CD1c-positive myeloid dendritic cell (primary cell): Measurements from ENCODE around the gene IGSF22.

Experiments
- DNase-seq: peaks from one replicate; pipeline ENCODE4 v3.0.0-alpha.2; 2016; ENCODE audit errors: extremely low spot score

IGSF22 gene

DNA sequence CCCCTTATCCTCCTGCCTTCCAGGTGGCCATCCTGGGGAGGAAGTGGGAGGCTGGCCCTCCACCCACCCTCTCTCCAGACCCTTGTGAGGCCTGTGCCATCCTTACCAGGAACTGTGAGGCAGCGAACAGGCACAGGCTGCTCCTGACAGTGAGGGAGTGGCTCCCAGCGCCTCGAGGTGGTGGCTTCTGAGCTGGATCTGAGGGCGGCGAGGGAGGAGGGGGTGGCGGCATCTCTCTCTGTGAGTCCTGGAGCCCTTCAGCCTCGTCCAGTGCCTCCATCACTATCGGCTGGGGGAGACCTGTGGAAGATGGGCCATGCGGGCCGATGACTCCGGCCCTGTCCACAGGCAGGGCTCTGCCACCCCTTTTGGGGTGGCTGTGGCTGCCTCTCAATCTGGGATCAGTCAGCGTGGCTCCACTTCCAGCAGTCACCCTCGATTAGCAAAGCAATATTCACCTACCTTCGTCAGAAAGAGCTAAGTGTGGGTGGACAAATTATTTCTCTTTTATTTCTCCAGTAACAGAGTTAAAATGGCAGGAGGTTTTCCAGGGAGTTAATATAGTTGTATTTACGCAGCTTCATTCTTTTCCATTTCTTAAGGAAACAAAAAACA is 18.0 kb upstream of the IGSF22 start:
- no peak for DNase-seq

- DNase-seq: no peak
These were observed 17.4 kb upstream of the IGSF22 start for GRCh38 chr11:18743365-18743764.

DNA sequence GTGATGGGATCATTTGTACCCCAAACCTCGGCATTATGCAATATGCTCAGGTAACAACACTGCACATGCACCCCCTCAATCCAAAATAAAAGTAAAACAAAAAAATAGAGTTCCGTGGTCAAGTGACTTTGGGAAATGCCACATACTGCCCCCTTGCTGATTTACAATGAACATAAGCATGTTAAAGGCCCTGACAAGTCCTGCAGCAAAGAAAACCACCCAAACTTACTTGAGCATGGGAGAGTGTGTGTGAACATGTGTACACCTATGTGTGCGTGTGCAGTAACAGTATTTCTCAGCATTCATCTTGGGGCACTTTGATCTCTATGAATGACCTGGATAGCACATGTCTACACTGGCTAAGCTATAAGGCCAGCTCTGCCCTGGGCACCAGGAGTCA is 15.8 kb upstream of the IGSF22 start:
- no peak for DNase-seq

- no peak for DNase-seq
These were observed 13.7 kb upstream of the IGSF22 start for GRCh38 chr11:18739685-18740084.

DNA sequence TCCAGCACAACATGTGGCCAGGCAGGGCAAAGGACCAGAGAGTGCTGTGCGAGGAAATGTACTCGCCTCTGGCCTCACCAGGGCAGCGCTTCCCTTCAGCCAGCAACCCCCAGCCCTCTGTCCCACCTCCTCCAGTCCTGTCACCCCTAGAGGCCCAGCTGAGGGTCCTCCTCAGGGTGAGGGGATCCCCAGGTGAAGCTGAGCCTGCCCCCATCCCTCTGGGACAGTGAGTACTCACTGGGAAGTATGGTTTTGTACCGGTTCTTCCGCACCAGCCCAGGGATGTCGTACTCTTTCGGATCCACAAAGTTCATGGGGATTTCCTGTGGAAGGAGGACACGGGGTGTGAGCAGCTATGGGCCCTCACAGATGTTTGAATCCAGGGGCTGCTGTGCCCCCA is 11.7 kb upstream of the IGSF22 start:
- no peak for DNase-seq

GRCh38 chr11:18736590-18737148 is 10.7 kb upstream of the IGSF22 start:
- DNase-seq: no peak

DNA sequence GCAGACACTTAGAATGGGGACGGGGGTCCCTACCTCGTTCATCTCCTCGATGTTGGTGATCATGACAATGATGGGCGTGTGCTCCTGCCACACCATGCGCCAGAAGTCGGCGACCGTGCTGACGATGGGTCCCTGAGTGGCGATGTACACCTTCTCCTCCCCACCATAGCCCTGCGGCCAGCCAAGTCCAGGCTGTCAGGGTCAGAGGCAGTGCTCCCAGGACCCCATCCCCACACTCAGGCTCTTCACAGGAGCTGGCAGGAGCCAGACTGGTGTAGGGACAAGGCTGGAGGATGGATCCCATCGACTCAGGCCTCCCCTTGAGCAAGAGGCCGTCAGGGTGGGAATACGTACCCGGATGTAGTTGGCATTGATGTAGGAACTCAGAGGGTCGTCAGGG is 7.2 kb upstream of the IGSF22 start:
- DNase-seq: no peak

DNA sequence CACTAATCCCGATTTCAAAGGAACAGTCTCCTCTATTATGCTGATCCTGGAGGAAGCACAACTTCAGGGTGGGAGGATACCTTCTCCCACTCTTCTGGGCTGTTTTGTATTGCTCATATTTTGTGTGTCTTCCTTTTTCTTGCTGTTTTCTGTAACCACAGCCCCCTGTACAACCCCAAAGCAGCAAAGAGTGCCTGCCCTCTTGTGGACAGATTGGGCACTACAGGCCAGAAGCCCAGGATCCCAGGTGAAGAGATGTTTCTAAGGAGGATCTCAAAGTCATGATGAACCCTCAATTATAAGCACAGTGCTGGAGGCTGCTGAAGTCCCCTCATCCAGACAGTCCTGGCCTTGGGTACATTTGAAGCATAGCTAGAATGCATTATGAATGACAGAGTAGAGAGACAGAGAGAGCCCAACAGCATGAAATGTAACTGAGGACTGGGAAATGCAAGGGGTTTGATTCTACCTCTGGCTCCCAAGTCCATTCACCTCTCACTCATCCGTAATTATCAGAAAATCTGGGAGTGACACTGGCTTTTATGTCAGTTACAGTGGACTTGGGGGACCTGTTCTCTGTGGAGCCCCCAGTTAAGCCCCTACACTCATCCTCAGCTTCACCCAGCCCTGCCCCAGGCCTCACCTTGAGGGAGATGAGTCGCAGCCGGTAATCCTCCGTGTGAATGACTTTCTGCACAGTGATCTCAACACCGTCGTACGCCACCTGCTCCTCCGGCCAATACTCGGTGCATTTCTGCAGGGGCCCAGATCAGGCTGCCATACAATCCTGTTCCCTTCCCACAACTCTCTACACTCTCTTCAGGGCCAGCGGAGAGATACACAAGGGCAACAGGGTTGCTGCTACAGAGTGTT is 6.2 kb upstream of the IGSF22 start:
- peak; percentile 69 for DNase-seq

DNA sequence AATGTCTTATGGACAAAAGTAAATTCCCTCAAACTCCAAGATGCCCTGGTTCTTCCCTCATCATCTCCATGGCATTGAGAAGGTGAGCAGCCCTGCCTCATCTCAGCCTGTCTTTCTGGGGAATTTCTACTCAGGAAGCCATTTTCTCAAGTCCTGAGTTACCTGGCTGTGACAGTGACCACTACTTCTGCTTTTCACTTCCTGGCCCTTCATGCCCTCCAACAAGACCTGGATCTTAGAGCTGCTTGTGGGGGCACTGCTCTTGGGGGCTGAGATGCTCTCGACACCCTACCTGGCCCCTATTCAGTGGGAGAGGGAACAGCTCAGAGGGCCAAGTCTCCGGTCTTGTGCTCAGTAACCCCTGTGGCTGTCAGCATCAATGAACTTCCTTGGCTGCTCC is 5.5 kb upstream of the IGSF22 start:
- no peak for DNase-seq

- DNase-seq: no peak
These were observed 4.0 kb upstream of the IGSF22 start for GRCh38 chr11:18730020-18730419.

DNA sequence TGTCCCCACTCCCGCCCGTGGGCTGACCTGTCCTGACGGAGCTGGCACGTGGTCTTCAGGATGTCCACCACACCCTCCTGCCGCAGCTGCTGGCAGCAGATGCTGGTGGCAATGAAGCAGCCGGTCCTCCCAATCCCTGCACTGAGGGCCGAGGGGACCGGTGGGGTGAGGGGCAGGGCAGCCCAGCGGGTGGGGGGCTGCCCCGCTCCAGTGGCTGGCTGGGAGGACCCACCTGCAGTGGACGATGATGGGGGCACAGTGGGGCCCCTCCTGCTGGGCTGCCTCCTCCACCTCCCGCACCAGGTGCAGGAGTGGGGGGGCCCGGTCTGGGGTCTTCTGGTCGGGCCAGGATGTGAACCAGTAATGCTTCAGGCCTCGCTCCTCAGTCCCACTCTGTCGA is 3.4 kb upstream of the IGSF22 start:
- no peak for DNase-seq

GRCh38 chr11:18728658-18729057 is 2.7 kb upstream of the IGSF22 start:
- DNase-seq: no peak

DNA sequence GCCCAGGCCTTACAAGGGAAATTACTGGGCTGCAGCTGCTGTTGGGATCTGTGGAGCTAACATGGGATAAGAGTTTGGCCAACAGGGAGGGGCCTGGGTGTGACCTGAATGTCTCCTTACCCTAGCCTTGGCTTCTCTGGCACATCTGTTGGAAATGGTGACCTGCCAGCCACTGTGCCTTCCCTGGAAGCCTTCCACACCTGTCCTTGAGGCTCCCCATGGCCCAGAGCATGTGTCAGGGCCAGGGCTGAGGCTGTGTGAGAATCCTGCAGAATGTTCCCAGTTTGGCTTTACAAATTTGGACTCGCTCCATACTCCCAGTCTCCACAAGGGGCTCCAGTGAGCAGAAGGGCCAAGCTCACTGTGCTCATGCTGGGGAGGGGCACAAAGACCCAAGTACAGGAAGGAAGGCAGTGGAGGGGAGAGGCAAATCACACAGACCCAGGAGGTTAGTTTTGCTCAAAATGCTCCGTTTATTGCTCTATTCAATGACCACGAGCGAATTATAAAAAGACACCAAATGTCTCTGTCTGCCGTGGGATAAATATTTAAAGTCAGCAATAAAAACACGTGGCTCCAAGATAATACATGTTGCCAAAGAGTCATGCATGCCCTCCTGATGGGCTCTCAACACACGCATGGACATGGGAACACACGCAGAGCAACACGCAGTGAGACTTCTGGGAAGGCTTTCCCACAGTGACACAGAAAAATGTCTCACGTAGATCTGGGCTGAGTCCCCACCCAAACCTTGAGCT is 1.7 kb upstream of the IGSF22 start:
- DNase-seq: peak; percentile 46

- DNase-seq: no peak
These were observed 2.0 kb downstream of the IGSF22 start for GRCh38 chr11:18723991-18724390.

GRCh38 chr11:18722293-18722637 is 3.7 kb downstream of the IGSF22 start:
- DNase-seq: no peak

DNA sequence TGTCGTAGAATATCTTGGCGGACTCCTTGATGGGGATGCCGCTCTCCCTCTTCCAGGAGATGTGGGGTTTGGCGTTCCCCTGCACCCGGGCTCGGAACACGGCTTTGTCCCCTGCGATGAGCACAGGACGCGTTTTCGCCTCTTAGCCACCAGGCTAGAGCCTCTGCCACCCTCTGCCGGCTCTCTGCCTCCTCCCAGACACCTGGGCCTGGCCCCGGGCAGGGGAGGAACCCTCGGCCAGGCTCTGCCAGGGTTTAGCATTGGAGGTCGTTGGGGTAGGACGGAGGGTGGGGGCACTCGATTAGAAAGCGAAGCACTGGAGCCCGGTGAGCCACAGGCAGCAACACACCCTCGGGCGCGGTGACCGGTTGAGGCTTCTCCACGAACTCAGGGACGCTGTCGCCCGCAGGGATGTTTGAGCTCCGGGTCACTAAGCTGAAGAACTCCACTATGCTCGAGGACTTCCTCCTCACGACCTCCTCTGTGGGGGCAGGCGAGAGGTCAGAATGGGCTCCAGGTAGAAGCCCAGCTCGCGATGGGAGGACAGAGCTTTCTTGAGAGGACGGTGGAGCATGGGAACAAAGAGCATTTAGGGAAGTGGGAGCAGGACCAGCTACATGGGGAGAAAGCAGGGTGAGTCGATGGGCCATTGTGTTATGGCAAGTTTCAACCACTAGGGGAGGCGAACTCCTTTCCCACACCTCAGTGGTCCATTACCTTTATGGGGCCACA is 4.3 kb downstream of the IGSF22 start:
- DNase-seq: peak; percentile 66

DNA sequence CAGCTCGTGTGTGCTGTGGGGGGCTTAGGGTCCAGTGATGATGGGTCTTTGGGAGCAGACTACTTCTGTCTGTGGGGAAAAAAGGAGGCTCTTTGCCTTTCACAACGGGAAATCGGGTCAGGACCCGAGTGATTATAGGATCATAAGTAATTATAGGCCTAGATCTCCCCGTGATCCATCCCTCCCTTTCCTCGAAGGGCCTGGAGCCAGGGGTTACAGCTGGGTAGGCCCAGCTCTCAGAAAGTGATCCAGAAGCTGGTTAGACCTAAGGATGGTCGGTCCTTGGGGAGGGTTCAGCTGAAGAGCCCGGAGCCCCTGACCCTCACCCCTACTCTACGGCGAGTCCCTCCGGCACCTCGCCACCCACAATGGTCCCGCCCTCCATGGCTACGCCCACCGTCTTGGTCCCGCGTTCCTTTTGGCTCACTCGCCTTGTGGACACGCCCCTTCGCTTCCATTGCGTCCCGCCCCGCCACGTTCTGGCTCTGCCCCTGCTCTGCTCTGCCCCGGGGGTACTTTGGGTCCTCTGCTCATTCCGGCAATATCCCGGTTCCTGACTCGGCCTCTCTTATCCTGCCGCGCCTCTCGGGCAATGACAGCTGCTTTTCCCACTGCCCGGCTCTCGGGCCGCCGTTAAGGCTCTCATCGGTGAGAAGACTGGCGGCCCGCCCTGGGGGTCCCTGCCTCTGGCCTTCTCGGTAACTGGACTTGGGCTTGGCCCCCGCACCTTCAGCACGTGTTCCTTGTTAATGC is 5.0 kb downstream of the IGSF22 start:
- peak; percentile 62 for DNase-seq

- DNase-seq: no peak
These were observed 5.7 kb downstream of the IGSF22 start for GRCh38 chr11:18720091-18720807.

DNA sequence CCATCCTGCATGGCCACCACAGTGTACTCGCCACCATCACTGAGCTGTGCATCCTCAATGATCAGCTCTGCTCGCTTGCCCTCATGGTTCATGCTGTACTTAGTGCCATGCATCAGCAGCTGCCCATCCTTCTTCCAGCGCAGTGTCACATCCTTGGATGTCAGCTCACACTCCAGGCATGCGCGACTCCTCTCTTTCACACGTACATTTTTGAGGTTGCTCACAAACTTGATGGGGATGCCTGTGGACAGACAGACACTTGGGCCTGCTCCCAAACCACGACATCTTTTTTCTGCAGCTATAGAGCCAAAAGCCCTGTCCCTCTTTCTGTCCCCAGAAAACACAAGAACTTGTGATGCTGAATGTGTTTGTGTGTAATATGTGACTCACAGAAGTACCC is 10.5 kb downstream of the IGSF22 start:
- DNase-seq: no peak

GRCh38 chr11:18714443-18714780 is 11.6 kb downstream of the IGSF22 start:
- no peak for DNase-seq
